Body of pancreas (tissue), 4 donors: ENCODE data around the gene UGT3A2. TPM values are rescaled to one million over a fixed set of nuclear protein-coding genes. Genes with fewer than 3 reads are reported as not detected.

Experiments used
- ATAC-seq: fragments of 150-250 bp; one replicate; pipeline ENCODE4 v1.9.1; 2016
- DNase-seq, 4 donors: peaks; one replicate each; pipeline ENCODE4 v3.0.0-alpha.2; 2019
- H3K27ac ChIP-seq, 4 donors: fragments of 200-600 bp; sonication (generic); 1 replicate in 3 of 4; 2 replicates in 1 of 4; pipeline versions ENCODE4 v1.5.1 to v1.6.1; 2016 to 2019; ENCODE audit warnings: mild to moderate bottlenecking in 1 of 4, mixed read lengths in 1 of 4, moderate library complexity in 1 of 4
- H3K27me3 ChIP-seq, 2 donors: fragments of 200-600 bp; sonication (generic); one replicate each; pipeline ENCODE4 v1.6.0; 2016; ENCODE audit warnings: mild to moderate bottlenecking in 1 of 2
- H3K36me3 ChIP-seq, 2 donors: fragments of 200-600 bp; sonication (generic); replicated peaks in 1 of 2; 2 replicates each; pipeline ENCODE4 v1.5.1; 2016; ENCODE audit warnings: low read depth in 2 of 2; ENCODE audit not compliant: insufficient read depth in 1 of 2
- H3K4me1 ChIP-seq: fragments of 200-600 bp; sonication (generic); one replicate; pipeline ENCODE4 v1.6.0; 2016
- H3K4me3 ChIP-seq, 2 donors: fragments of 200-600 bp; sonication (generic); 1 replicate in 1 of 2; 2 replicates in 1 of 2; pipeline ENCODE4 v1.5.1; 2016 to 2019
- H3K9me3 ChIP-seq, 3 donors: fragments of 200-600 bp; sonication (generic); 1 replicate in 2 of 3; 2 replicates in 1 of 3; pipeline ENCODE4 v1.5.1; 2016
- CTCF ChIP-seq, 7 experiments: fragments of 450-650 bp in 4 of 7; fragments of 200-600 bp in 3 of 7; sonication (generic) in 3 of 7; IDR thresholded peaks; one replicate each; pipeline ENCODE4 v1.5.1; 2016 to 2019; ENCODE audit warnings: antibody characterized with exemption in 7 of 7
- POLR2A ChIP-seq, 3 donors: fragments of 450-650 bp; IDR thresholded peaks; one replicate each; pipeline ENCODE4 v1.6.1; 2016; ENCODE audit warnings: antibody characterized with exemption in 3 of 3, mild to moderate bottlenecking in 2 of 3
- WGBS, 2 donors: methylation state at CpG; one replicate each; pipeline ENCODE4 v1.1.5; 2017; 5-methylcytosine and 5-hydroxymethylcytosine counted together
- intact Hi-C: fragments of 100-400 bp; cut with DNase I; formaldehyde crosslinking; loops from one replicate; pipeline ENCODE4 v1.15.1; 2023
- total RNA-seq, 2 donors: library from RNA; depleted of rRNA; stranded (reverse); fragments of >200 nt; gene quantifications; one replicate each; pipeline ENCODE4 v1.1.0, GENCODE V29; 2016

UGT3A2 gene
- total RNA-seq, 2 donors from 2014 or later: not detected

DNA sequence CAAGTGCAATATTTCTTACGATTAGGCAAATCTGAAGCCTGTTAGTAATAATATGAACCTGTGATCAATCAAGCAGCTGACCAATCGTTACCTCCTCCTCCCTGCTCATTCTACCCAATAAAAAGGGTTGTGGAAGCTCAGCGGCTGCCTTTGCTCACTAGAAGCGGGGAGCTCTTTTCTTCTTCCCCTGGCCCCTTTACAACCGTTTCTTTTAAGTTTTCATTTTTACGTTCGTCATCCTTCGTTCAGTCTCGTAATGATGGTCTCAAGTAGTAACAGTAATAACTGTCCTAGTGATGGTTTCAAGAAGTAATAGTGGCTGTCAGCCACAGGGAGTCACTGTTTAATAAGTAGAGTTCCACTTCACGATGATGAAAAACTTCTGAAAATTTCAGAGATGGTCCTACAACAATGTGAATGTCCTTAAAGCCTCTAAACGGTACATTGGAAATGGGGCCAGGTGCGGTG lies 6.2 kb downstream of the UGT3A2 start:
- Histone ChIP-seq H3K9me3 (no peaks in the 10 kb centered on the region), H3K4me1 (no peaks in the 10 kb centered on the region), H3K27me3 (no peaks in the 10 kb centered on the region), H3K27ac (no peak overlapping the region), H3K36me3 (no peaks in the 10 kb centered on the region), H3K4me3 (no peak overlapping the region)
- WGBS, 2 donors: 67 to 74% methylated on average over 12 of the region's 12 CpGs
- no peak for DNase-seq
- intact Hi-C loops: no loop called here
- ATAC-seq: no peak
- TF ChIP-seq CTCF (IDR thresholded peaks at IDR 0.05) (no peak), POLR2A (IDR thresholded peaks at IDR 0.05) (no peak)

DNA sequence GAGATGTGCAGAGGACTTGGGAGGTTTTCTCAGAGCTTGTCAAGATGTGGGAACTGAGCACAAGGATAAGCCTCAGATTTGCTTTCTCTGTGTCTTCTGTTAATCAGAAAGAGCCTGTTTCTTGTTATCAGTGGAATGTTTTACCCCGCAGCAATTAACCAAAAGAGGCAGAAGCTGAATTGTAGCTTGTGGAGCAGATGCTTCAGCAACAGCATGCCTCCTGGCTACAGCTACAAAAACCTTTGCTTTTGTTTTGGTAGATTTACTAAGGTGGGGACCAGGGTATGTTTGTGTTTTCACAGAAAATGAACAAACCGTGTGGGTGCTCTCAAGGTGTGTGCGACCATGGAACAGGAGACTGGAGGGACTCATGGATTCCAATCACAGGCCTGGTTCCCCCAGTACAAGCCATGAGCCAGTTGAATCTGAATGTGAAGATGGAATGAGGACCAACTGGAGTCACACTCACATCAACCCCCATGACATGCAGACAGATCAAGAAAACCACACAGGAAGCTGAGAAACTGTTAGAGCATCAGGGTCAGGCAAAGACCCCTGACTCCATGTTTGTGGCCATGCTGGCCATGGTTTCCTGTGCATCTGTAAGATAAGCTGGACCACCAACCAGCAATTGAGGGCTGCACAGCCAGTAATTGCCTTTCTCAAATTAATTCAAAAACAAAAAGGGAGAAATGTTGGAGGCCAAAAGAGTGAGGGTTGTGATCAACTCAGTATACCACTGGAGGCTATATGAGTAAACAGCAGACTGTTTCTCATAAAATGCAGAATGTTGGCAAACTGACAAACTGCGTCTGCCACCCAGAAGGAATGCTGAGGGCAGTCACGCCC lies 6.9 kb downstream of the UGT3A2 start:
- Histone ChIP-seq H3K4me1 (no peaks in the 10 kb centered on the region), H3K9me3 (no peaks in the 10 kb centered on the region), H3K4me3 (no peak overlapping the region), H3K27me3 (no peaks in the 10 kb centered on the region), H3K36me3 (no peaks in the 10 kb centered on the region), H3K27ac (no peak overlapping the region)
- 57 to 61% methylated on average over 5 of the region's 5 CpGs for WGBS, 2 donors
- TF ChIP-seq CTCF (IDR thresholded peaks at IDR 0.05) (no peak), POLR2A (IDR thresholded peaks at IDR 0.05) (no peak)
- ATAC-seq (no peak), DNase-seq (no peak)
- intact Hi-C loops: no loop called here

DNA sequence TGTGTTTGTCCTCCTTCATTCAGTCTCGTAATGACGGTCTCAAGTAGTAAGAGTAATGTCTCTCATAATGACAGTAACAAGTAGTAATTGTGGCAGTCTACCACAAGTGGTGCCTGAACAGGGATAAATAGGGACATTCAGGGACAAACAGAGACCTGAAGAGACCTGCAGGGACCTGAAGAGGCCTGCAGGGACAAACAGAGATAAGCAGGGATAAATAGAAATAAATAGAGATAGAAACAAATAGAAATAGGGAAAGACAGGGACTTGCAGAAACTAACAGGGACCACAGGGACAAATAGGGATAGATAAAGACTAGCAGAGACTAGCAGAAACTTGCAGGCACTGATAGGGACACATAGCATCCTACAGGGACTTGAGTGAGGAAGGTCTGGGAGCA lies 7.9 kb downstream of the UGT3A2 start:
- intact Hi-C loops: no loop called here
- no peaks in the 10 kb centered on the region for H3K36me3 ChIP-seq
- WGBS, 2 donors: 76 to 77% methylated on average over 2 of the region's 2 CpGs
- no peak overlapping the region for H3K27ac ChIP-seq
- ATAC-seq: no peak
- H3K4me3 ChIP-seq: no peak overlapping the region
- no peaks in the 10 kb centered on the region for H3K27me3 ChIP-seq
- DNase-seq: no peak
- no peaks in the 10 kb centered on the region for H3K9me3 ChIP-seq
- H3K4me1 ChIP-seq: no peaks in the 10 kb centered on the region
- TF ChIP-seq CTCF (IDR thresholded peaks at IDR 0.05) (no peak), POLR2A (IDR thresholded peaks at IDR 0.05) (no peak)

DNA sequence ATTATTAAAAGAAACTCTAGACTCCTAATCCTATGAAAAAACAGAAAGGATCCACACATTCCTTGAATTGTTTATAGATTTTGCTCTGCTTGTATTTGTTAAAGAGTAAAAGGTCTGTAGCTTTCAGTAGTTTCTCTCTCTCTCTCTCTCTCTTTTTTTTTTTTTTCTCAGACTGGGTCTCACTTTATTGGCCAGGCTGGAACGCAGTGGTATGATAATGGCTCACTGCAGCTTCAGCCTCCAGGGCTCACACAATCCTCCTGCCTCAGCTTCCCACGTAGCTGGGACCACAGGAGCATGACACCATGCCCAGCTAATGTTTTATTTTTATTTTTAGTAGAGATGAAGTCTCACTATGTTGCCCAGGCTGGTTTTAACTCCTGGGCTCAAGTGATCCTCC lies 9.3 kb downstream of the UGT3A2 start:
- ATAC-seq (no peak), DNase-seq (no peak)
- H3K4me1 ChIP-seq: no peaks in the 10 kb centered on the region
- no peaks in the 10 kb centered on the region for H3K27me3 ChIP-seq
- no peak overlapping the region for H3K27ac ChIP-seq
- intact Hi-C loops: no loop called here
- H3K36me3 ChIP-seq: no peaks in the 10 kb centered on the region
- H3K4me3 ChIP-seq: no peak overlapping the region
- H3K9me3 ChIP-seq: no peaks in the 10 kb centered on the region
- TF ChIP-seq CTCF (IDR thresholded peaks at IDR 0.05) (no peak), POLR2A (IDR thresholded peaks at IDR 0.05) (no peak)
- 33 to 46% methylated on average over 2 of the region's 2 CpGs for WGBS, 2 donors

GRCh38 chr5:36056422-36056821 lies 10.3 kb downstream of the UGT3A2 start:
- intact Hi-C loops: no loop called here
- no peaks in the 10 kb centered on the region for H3K9me3 ChIP-seq
- ATAC-seq (no peak), DNase-seq (no peak)
- no peaks in the 10 kb centered on the region for H3K4me1 ChIP-seq
- no peak overlapping the region for H3K4me3 ChIP-seq
- H3K27me3 ChIP-seq: no peaks in the 10 kb centered on the region
- no peak overlapping the region for H3K27ac ChIP-seq
- no peaks in the 10 kb centered on the region for H3K36me3 ChIP-seq
- 30 to 51% methylated on average over 4 to 5 of the region's 5 CpGs for WGBS, 2 donors
- TF ChIP-seq POLR2A (IDR thresholded peaks at IDR 0.05): no peak
- no peak for TF ChIP-seq CTCF (IDR thresholded peaks at IDR 0.05)
